Measurements from ENCODE around the gene SMAD3. TPM values are rescaled to one million over a fixed set of nuclear protein-coding genes. Genes with fewer than 3 reads are reported as not detected.

Gene SMAD3
- total RNA-seq, 1 experiment from 2014 or later, result 54.8 TPM

DNA sequence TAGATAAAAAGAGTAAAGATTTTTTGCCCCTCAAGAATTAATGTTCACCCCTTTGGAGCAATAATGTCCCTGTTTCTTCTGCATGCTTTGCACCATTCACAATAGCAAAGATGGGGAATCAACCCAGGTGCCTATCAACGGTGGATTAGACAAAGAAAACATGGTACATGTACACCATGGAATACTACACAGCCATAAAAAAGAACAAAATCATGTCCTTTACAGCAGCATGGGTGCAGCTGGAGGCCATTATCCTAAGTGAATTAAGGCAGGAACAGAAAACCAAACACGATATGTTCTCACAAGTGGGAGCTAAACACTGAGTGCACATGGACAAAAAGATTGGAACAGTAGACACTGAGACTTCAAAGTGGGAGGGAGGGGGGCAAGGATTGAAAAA, 153.9 kb downstream of the SMAD3 start:
- Histone ChIP-seq H3K9me3 (no peaks in the 10 kb centered on the region), H3K4me1 (no peaks in the 10 kb centered on the region), H3K4me3 (ENCODE audit: low read depth, low read length) (no peak overlapping the region), H3K36me3 (ENCODE audit: control insufficient read depth, insufficient read depth, low read length) (no peaks in the 10 kb centered on the region), H3K27me3 (replicated peaks; ENCODE audit: control insufficient read depth, insufficient read depth, low read length) (no peaks in the 10 kb centered on the region)
- H3K27ac Mint-ChIP-seq (ENCODE audit: unreplicated experiment), result no peak overlapping the region
- CTCF ChIA-PET, result no interaction called here
- no peaks in the 10 kb centered on the region for H3K27me3 Mint-ChIP-seq (ENCODE audit: insufficient read depth, unreplicated experiment)
- no peak for TF ChIP-seq CTCF (IDR thresholded peaks at IDR 0.05; ENCODE audit: insufficient read depth in 1 of 2, low read depth in 1 of 2, low read length in 1 of 2, severe bottlenecking in 1 of 2, unreplicated experiment in 1 of 2)
- no peaks in the 10 kb centered on the region for H3K9me3 Mint-ChIP-seq (ENCODE audit: unreplicated experiment)
- intact Hi-C loops (cut with micrococcal nuclease; ENCODE audit: unreplicated experiment), result no loop called here
- DNase-seq, result no peak
- no peaks in the 10 kb centered on the region for H3K4me1 Mint-ChIP-seq (ENCODE audit: low read depth, unreplicated experiment)
- BruUV-seq (replicated peaks), result no TSS peak
- H3K4me3 Mint-ChIP-seq (ENCODE audit: unreplicated experiment), result no peak overlapping the region
- POLR2A ChIA-PET, result no interaction called here
- peaks cover 20% of the 10 kb centered on the region for H3K36me3 Mint-ChIP-seq (ENCODE audit: insufficient read depth, unreplicated experiment)

DNA sequence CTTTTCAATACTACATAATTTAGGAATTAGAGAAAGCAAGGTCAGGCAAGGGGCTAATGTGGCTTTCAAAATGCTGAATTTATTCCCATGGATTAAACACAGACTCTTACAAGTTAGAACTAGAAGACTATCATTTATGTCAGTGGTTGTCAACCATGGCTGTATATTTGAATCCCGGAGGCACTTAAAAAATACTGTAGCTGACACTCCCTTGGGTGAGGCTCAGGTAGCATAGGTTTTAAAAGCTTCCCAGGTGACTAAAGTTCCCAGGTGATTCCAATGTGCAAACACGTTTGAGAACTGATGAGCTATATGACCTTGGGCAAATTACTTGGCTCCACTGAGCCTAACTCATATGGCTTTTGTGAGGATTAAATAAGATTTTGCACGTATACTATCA, 159.5 kb downstream of the SMAD3 start:
- no peak for DNase-seq
- no peak for TF ChIP-seq CTCF (IDR thresholded peaks at IDR 0.05; ENCODE audit: insufficient read depth in 1 of 2, low read depth in 1 of 2, low read length in 1 of 2, severe bottlenecking in 1 of 2, unreplicated experiment in 1 of 2)
- H3K36me3 ChIP-seq (ENCODE audit: control insufficient read depth, insufficient read depth, low read length), result no peaks in the 10 kb centered on the region
- Mint-ChIP-seq H3K36me3 (ENCODE audit: insufficient read depth, unreplicated experiment) (peaks cover 11% of the 10 kb centered on the region), H3K4me3 (ENCODE audit: unreplicated experiment) (no peak overlapping the region), H3K27me3 (ENCODE audit: insufficient read depth, unreplicated experiment) (no peaks in the 10 kb centered on the region), H3K4me1 (ENCODE audit: low read depth, unreplicated experiment) (no peaks in the 10 kb centered on the region), H3K9me3 (ENCODE audit: unreplicated experiment) (no peaks in the 10 kb centered on the region), H3K27ac (ENCODE audit: unreplicated experiment) (no peak overlapping the region)
- intact Hi-C loops (cut with micrococcal nuclease; ENCODE audit: unreplicated experiment), result no loop called here
- no peaks in the 10 kb centered on the region for H3K4me1 ChIP-seq
- ChIA-PET POLR2A (interaction anchor here (0.5 kb wide), 1 partner anchor 36 kb away, joined by 5 read pairs; no protein-coding TSS in a partner anchor), CTCF (no interaction called here)
- H3K27me3 ChIP-seq (replicated peaks; ENCODE audit: control insufficient read depth, insufficient read depth, low read length), result no peaks in the 10 kb centered on the region
- no peak overlapping the region for H3K4me3 ChIP-seq (ENCODE audit: low read depth, low read length)
- BruUV-seq (replicated peaks), result no TSS peak
- no peaks in the 10 kb centered on the region for H3K9me3 ChIP-seq

GRCh38 chr15:67225336-67225735, 159.9 kb downstream of the SMAD3 start:
- no TSS peak for BruUV-seq (replicated peaks)
- Mint-ChIP-seq H3K9me3 (ENCODE audit: unreplicated experiment) (no peaks in the 10 kb centered on the region), H3K36me3 (ENCODE audit: insufficient read depth, unreplicated experiment) (peaks cover 11% of the 10 kb centered on the region), H3K4me1 (ENCODE audit: low read depth, unreplicated experiment) (no peaks in the 10 kb centered on the region), H3K27ac (ENCODE audit: unreplicated experiment) (no peak overlapping the region), H3K4me3 (ENCODE audit: unreplicated experiment) (no peak overlapping the region), H3K27me3 (ENCODE audit: insufficient read depth, unreplicated experiment) (no peaks in the 10 kb centered on the region)
- H3K9me3 ChIP-seq, result no peaks in the 10 kb centered on the region
- no peaks in the 10 kb centered on the region for H3K36me3 ChIP-seq (ENCODE audit: control insufficient read depth, insufficient read depth, low read length)
- ChIA-PET CTCF (no interaction called here), POLR2A (interaction anchor here (0.6 kb wide), 1 partner anchor 75 kb away, joined by 6 read pairs; no protein-coding TSS in a partner anchor)
- no peak overlapping the region for H3K4me3 ChIP-seq (ENCODE audit: low read depth, low read length)
- intact Hi-C loops (cut with micrococcal nuclease; ENCODE audit: unreplicated experiment), result no loop called here
- no peak for DNase-seq
- no peaks in the 10 kb centered on the region for H3K27me3 ChIP-seq (replicated peaks; ENCODE audit: control insufficient read depth, insufficient read depth, low read length)
- no peaks in the 10 kb centered on the region for H3K4me1 ChIP-seq
- TF ChIP-seq CTCF (IDR thresholded peaks at IDR 0.05; ENCODE audit: insufficient read depth in 1 of 2, low read depth in 1 of 2, low read length in 1 of 2, severe bottlenecking in 1 of 2, unreplicated experiment in 1 of 2), result no peak
